ENCODE results near the gene GSTP1.
"Not testable (repeated sequence)": the region's sequence is repeated elsewhere in the genome, so short reads cannot be mapped to it uniquely, and the experiment has no call there.

The GSTP1 gene

GRCh38 chr11:67615728-67616430 lies 32.3 kb downstream of the GSTP1 start:
- DNase-seq: no peak

- DNase-seq: no peak
These were observed 33.0 kb downstream of the GSTP1 start for GRCh38 chr11:67616431-67617242.

GRCh38 chr11:67617243-67617953 lies 33.8 kb downstream of the GSTP1 start:
- no peak for DNase-seq

- not testable (repeated sequence) for DNase-seq
These were observed 35.5 kb downstream of the GSTP1 start for GRCh38 chr11:67618901-67619659.

GRCh38 chr11:67619683-67620618 lies 36.3 kb downstream of the GSTP1 start:
- not testable (repeated sequence) for DNase-seq

GRCh38 chr11:67620621-67621020 lies 37.0 kb downstream of the GSTP1 start:
- DNase-seq: not testable (repeated sequence)

GRCh38 chr11:67621928-67622327 lies 38.3 kb downstream of the GSTP1 start:
- not testable (repeated sequence) for DNase-seq

GRCh38 chr11:67622905-67623304 lies 39.3 kb downstream of the GSTP1 start:
- not testable (repeated sequence) for DNase-seq

- not testable (repeated sequence) for DNase-seq
These were observed 40.2 kb downstream of the GSTP1 start for GRCh38 chr11:67623795-67624194.

GRCh38 chr11:67626131-67626833 lies 42.7 kb downstream of the GSTP1 start:
- not testable (repeated sequence) for DNase-seq

GRCh38 chr11:67626970-67627369 lies 43.4 kb downstream of the GSTP1 start:
- no peak for DNase-seq

GRCh38 chr11:67627441-67627811 lies 43.8 kb downstream of the GSTP1 start:
- no peak for DNase-seq

GRCh38 chr11:67627812-67628624 lies 44.4 kb downstream of the GSTP1 start:
- no peak for DNase-seq

GRCh38 chr11:67628710-67629385 lies 45.2 kb downstream of the GSTP1 start:
- DNase-seq: no peak

- peak; percentile 77 for DNase-seq
These were observed 46.0 kb downstream of the GSTP1 start, which contains the start of gene NUDT8 for GRCh38 chr11:67629386-67630227. NUDT8 (minus strand) TSS chr11:67629937; CDS start chr11:67629911, 26 bp downstream.

- peak; percentile 96 for DNase-seq
These were observed 46.8 kb downstream of the GSTP1 start for GRCh38 chr11:67630228-67630942.

- DNase-seq: no peak
These were observed 47.3 kb downstream of the GSTP1 start for GRCh38 chr11:67630943-67631331.

Measured in fibroblast of skin of back (primary cell).